Measurements from ENCODE around the gene SCARB2.

- TF ChIP-seq CTCF (IDR thresholded peaks at IDR 0.05): no peak
- TF ChIP-seq POLR2A (IDR thresholded peaks at IDR 0.05): no peak
These were observed 3.7 kb downstream of the SCARB2 start for GRCh38 chr4:76209881-76210280.
